WTC11 (cell line): ENCODE data around the gene ELANE. TPM values are rescaled to one million over a fixed set of nuclear protein-coding genes. Genes with fewer than 3 reads are reported as not detected.

Source experiments
- ATAC-seq: fragments of 200-7000 bp; cut with Tn5 transposase; 2 replicates; pipeline ENCODE4 v1.10.0; 2021; ENCODE audit warnings: mild to moderate bottlenecking, moderate library complexity
- CTCF ChIA-PET: fragments of 300-600 bp; sonication (Branson Sonifier 250); formaldehyde crosslinking; loops from one replicate; lab custom pipeline; 2021; ENCODE audit warnings: antibody characterized with exemption; lab: Charles Lee
- POLR2A ChIA-PET: fragments of 350-600 bp; sonication (Branson Sonifier 250); formaldehyde crosslinking; loops from one replicate; lab custom pipeline; 2021; ENCODE audit warnings: antibody characterized with exemption; lab: Charles Lee
- DNase-seq: peaks from one replicate; pipeline ENCODE4 v3.0.0; 2021; ENCODE audit warnings: low spot score
- H3K27ac Mint-ChIP-seq: 2 replicates; pipeline ENCODE4 v1.8.0; 2021; ENCODE audit warnings: mixed read lengths
- H3K27me3 Mint-ChIP-seq: 2 replicates; pipeline ENCODE4 v1.8.0; 2021; ENCODE audit warnings: low read depth, mild to moderate bottlenecking, moderate library complexity, mixed read lengths
- H3K36me3 Mint-ChIP-seq: 2 replicates; pipeline ENCODE4 v1.8.0; 2021; ENCODE audit warnings: mixed read lengths
- H3K4me1 Mint-ChIP-seq: 2 replicates; pipeline ENCODE4 v1.8.0; 2022; ENCODE audit warnings: mixed read lengths
- H3K4me3 Mint-ChIP-seq: 2 replicates; pipeline ENCODE4 v1.8.0; 2021; ENCODE audit warnings: mild to moderate bottlenecking, moderate library complexity, mixed read lengths
- H3K9me3 Mint-ChIP-seq: 2 replicates; pipeline ENCODE4 v1.8.0; 2021; ENCODE audit warnings: mixed read lengths
- FOXJ3 ChIP-seq: sonication (generic); formaldehyde crosslinking; IDR thresholded peaks from 2 replicates; pipeline ENCODE4 v1.9.0; 2021; ENCODE audit warnings: missing genetic modification reagents, mild to moderate bottlenecking, borderline replicate concordance
- NR1H2 ChIP-seq: sonication (generic); formaldehyde crosslinking; IDR thresholded peaks from 2 replicates; pipeline ENCODE4 v1.9.0; 2021; ENCODE audit warnings: mild to moderate bottlenecking, moderate library complexity, missing genetic modification reagents
- SP1 ChIP-seq: sonication (generic); formaldehyde crosslinking; conservative IDR thresholded peaks from 2 replicates; pipeline ENCODE4 v1.8.1; 2022; ENCODE audit warnings: missing genetic modification reagents
- TEAD1 ChIP-seq: sonication (generic); formaldehyde crosslinking; IDR thresholded peaks from 2 replicates; pipeline ENCODE4 v1.8.0; 2022; ENCODE audit warnings: mild to moderate bottlenecking, missing genetic modification reagents
- ZNF138 ChIP-seq: sonication (generic); formaldehyde crosslinking; conservative IDR thresholded peaks from 2 replicates; pipeline ENCODE4 v1.8.1; 2022; ENCODE audit warnings: mild to moderate bottlenecking, moderate library complexity, missing genetic modification reagents
- ZNF219 ChIP-seq: sonication (generic); formaldehyde crosslinking; IDR thresholded peaks from 2 replicates; pipeline ENCODE4 v1.8.0; 2023; ENCODE audit warnings: missing genetic modification reagents, mild to moderate bottlenecking, borderline replicate concordance
- total RNA-seq: library from RNA; stranded (reverse); gene quantifications from 3 replicates; pipeline ENCODE4 v1.2.3, GENCODE V29; 2021
- TF ChIP-seq, protein P1 (sequence below): sonication (generic); formaldehyde crosslinking; IDR thresholded peaks from 2 replicates; pipeline ENCODE4 v1.8.1; 2023; ENCODE audit warnings: mild to moderate bottlenecking, missing genetic modification reagents, borderline replicate concordance
- TF ChIP-seq, protein P2 (sequence below): sonication (generic); formaldehyde crosslinking; IDR thresholded peaks from 2 replicates; pipeline ENCODE4 v1.8.0; 2022; ENCODE audit warnings: mild to moderate bottlenecking, missing genetic modification reagents
- TF ChIP-seq, protein P3 (sequence below): fragments of 250-450 bp; sonication (Bioruptor Pico); IDR thresholded peaks from 2 replicates; pipeline ENCODE4 v2.1.2; 2022; ENCODE audit warnings: mild to moderate bottlenecking, moderate library complexity
- TF ChIP-seq, protein P4 (sequence below): sonication (generic); formaldehyde crosslinking; IDR thresholded peaks from 2 replicates; pipeline ENCODE4 v1.8.1; 2023; ENCODE audit warnings: mild to moderate bottlenecking, moderate library complexity, missing genetic modification reagents

Gene ELANE
- total RNA-seq, 1 experiment from 2014 or later, result not detected

DNA sequence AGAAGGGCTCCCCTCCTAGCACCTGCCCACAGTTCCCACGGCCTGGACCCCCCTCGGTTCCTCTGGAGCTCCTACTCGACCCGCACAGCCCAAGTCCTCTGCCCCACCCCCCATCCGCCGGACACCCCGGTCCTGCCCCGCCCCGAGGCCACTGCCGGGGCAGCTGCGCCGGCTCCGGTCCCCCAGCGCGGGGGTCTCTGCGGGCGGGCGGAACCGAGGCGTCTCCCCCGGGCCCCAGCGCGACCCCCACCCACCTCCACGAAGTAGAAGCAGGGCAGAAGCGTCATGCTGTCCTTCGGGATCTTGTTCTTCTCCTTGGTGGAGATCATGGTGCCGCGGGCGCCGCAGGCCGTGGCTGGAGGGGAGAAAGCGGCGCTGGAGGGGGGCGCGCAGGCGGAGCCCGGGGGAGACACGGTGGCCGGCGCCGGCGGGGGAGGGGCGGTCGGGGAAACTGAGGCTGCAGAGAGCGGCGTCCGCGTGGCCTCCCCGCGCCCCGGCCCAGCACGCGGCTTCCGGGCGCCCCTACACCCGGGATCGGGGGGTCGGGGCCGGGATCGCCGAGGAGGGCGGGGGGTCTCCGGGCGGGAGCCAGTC, 30.8 kb upstream of the ELANE start (continued):
- TF ChIP-seq, protein P1, sequence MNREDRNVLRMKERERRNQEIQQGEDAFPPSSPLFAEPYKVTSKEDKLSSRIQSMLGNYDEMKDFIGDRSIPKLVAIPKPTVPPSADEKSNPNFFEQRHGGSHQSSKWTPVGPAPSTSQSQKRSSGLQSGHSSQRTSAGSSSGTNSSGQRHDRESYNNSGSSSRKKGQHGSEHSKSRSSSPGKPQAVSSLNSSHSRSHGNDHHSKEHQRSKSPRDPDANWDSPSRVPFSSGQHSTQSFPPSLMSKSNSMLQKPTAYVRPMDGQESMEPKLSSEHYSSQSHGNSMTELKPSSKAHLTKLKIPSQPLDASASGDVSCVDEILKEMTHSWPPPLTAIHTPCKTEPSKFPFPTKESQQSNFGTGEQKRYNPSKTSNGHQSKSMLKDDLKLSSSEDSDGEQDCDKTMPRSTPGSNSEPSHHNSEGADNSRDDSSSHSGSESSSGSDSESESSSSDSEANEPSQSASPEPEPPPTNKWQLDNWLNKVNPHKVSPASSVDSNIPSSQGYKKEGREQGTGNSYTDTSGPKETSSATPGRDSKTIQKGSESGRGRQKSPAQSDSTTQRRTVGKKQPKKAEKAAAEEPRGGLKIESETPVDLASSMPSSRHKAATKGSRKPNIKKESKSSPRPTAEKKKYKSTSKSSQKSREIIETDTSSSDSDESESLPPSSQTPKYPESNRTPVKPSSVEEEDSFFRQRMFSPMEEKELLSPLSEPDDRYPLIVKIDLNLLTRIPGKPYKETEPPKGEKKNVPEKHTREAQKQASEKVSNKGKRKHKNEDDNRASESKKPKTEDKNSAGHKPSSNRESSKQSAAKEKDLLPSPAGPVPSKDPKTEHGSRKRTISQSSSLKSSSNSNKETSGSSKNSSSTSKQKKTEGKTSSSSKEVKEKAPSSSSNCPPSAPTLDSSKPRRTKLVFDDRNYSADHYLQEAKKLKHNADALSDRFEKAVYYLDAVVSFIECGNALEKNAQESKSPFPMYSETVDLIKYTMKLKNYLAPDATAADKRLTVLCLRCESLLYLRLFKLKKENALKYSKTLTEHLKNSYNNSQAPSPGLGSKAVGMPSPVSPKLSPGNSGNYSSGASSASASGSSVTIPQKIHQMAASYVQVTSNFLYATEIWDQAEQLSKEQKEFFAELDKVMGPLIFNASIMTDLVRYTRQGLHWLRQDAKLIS (CRISPR knock-in tag), result no peak
- TF ChIP-seq, protein P2, sequence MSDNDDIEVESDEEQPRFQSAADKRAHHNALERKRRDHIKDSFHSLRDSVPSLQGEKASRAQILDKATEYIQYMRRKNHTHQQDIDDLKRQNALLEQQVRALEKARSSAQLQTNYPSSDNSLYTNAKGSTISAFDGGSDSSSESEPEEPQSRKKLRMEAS (CRISPR knock-in tag), result no peak
- TF ChIP-seq, protein P3, sequence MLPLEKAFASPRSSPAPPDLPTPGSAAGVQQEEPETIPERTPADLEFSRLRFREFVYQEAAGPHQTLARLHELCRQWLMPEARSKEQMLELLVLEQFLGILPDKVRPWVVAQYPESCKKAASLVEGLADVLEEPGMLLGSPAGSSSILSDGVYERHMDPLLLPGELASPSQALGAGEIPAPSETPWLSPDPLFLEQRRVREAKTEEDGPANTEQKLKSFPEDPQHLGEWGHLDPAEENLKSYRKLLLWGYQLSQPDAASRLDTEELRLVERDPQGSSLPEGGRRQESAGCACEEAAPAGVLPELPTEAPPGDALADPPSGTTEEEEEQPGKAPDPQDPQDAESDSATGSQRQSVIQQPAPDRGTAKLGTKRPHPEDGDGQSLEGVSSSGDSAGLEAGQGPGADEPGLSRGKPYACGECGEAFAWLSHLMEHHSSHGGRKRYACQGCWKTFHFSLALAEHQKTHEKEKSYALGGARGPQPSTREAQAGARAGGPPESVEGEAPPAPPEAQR (CRISPR knock-in tag), result no peak
- TF ChIP-seq TEAD1 (CRISPR knock-in tag), result no peak

DNA sequence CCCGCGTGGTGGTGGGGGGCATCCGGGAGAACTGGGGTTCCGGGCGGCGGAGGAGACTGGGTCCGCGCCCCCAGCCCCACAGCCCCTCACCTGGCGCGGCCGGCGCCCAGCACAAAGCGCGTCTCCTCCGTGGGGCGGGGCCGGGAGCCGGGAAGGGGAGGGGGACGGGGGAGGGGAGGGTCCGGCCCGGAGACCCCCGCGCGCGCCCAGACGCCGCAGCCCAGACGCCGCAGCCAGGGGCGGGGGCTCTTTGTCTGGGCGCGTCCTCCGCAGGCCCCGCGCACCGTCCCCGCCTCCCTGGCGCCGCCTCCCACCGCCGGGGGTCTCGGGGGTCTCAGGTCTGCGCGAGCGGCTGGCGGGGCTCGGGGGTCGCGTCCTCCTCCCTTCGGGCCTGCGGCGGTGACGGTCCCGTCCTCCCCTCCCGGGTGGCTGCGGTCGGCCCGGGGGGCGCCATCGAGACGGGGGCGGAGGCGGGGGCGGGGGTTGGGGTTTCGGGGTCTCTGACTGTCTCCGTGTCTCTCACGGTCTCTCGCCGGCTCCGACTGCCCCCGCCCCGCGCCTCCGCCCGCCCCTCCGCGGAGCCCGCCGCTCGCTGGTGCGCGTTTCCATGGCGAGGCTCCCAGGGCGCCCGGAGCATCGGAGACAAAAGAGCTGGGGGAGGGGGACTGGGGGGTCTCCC, 30.1 kb upstream of the ELANE start, which contains the start of gene PLPPR3:
Gene PLPPR3 (minus strand): TSS at position 131 of the 679 bp plus-strand sequence. CDS start 396 bp downstream, outside the sequence.
- ChIA-PET CTCF (interaction anchor here (0.6 kb wide), 1 partner anchor 80 kb away, joined by 3 read pairs; no protein-coding TSS in a partner anchor), POLR2A (no interaction called here)
- Mint-ChIP-seq H3K27ac (no peak within 1 kb of the TSS), H3K36me3 (no peaks in the 10 kb centered on the region; the same call in 1 of the 2 replicates)
- no peak for TF ChIP-seq FOXJ3 (CRISPR knock-in tag)
- peak; percentile 73 for TF ChIP-seq SP1
- TF ChIP-seq, all 79 proteins: peak for 1
- Mint-ChIP-seq H3K9me3 (no peaks in the 10 kb centered on the region), H3K4me3 (peak within 1 kb of the TSS; percentile 66), H3K4me1 (peaks cover 7% of the 10 kb centered on the region), H3K27me3 (no peaks in the 10 kb centered on the region)
- ATAC-seq (peak; percentile 71), DNase-seq (peak; percentile 63)

DNA sequence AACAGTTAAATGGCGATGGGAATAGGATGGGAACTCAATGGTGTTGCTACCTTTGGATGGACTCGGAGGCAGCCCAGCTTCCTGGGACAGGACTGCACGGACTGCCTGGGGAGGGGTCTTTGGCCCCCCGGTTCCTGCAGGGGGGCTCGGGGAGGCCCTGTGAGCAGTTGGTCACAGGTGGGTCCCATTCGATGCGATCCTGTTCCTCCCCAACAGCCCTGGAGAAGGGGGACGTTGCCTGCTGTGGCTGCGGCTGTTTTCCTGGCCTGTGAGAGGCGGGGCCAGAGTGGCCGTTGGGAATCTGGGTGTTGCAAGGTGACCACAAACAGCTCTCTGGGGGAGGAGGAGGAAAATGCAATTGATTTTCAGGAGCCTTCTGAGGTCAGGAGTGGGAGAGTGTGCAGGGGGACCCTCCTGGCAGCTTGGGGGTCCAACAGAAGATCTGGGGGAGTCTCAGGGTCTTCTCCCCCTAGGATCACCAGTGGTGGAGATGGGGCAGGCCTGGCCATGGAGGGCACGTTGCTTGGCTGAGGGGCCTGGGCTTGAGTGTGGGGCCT, 28.5 kb upstream of the ELANE start:
- Mint-ChIP-seq H3K9me3 (no peaks in the 10 kb centered on the region), H3K27me3 (no peaks in the 10 kb centered on the region), H3K36me3 (no peaks in the 10 kb centered on the region), H3K4me3 (peak overlapping the region; percentile 58), H3K4me1 (peaks cover 7% of the 10 kb centered on the region), H3K27ac (peak overlapping the region; percentile 72)
- ATAC-seq (no peak), DNase-seq (no peak)
- ChIA-PET CTCF (interaction anchor here (1.6 kb wide), 1 partner anchor 54 kb away, joined by 9 read pairs; no protein-coding TSS in a partner anchor), POLR2A (interaction anchor here (1.2 kb wide), 1 partner anchor 10 kb away, joined by 4 read pairs; no protein-coding TSS in a partner anchor)
- TF ChIP-seq ZNF138 (CRISPR knock-in tag) (no peak), ZNF219 (CRISPR knock-in tag) (no peak), NR1H2 (CRISPR knock-in tag) (no peak), FOXJ3 (CRISPR knock-in tag) (no peak)

DNA sequence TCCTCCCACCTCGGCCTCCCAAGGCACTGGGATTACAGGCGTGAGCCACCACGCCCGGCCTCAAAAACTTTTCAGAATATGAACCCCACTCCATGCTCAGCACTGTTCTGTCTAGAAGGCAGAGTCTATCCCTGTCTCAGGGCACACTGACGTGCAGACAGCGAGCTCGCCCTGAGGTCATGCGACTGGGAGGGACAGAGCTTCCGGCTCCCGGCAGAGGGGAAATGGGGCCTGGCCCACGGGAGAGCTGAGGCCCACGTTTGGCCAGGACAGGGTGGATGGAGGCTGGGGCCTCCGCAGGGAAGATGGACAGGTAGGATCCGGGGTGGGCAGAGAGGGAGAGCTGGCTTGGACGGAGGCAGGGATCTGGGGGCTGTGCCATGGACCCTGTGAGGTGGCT, 27.2 kb upstream of the ELANE start:
- no peaks in the 10 kb centered on the region for H3K36me3 Mint-ChIP-seq
- ATAC-seq, result no peak
- no peak overlapping the region for H3K27ac Mint-ChIP-seq
- H3K4me1 Mint-ChIP-seq, result peaks cover 7% of the 10 kb centered on the region
- H3K27me3 Mint-ChIP-seq, result no peaks in the 10 kb centered on the region
- POLR2A ChIA-PET, result interaction anchor here (1.2 kb wide), 1 partner anchor 11 kb away, joined by 4 read pairs; no protein-coding TSS in a partner anchor
- DNase-seq, result no peak
- CTCF ChIA-PET, result no interaction called here
- TF ChIP-seq, protein P4, sequence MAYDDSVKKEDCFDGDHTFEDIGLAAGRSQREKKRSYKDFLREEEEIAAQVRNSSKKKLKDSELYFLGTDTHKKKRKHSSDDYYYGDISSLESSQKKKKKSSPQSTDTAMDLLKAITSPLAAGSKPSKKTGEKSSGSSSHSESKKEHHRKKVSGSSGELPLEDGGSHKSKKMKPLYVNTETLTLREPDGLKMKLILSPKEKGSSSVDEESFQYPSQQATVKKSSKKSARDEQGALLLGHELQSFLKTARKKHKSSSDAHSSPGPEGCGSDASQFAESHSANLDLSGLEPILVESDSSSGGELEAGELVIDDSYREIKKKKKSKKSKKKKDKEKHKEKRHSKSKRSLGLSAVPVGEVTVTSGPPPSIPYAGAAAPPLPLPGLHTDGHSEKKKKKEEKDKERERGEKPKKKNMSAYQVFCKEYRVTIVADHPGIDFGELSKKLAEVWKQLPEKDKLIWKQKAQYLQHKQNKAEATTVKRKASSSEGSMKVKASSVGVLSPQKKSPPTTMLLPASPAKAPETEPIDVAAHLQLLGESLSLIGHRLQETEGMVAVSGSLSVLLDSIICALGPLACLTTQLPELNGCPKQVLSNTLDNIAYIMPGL, result no peak
- no peak for TF ChIP-seq FOXJ3 (CRISPR knock-in tag)
- no peaks in the 10 kb centered on the region for H3K9me3 Mint-ChIP-seq
- H3K4me3 Mint-ChIP-seq, result no peak overlapping the region
